Activated naive CD4-positive, alpha-beta T cell treated with anti-CD3 and anti-CD28 coated beads, Interleukin-2, amount 10 ng/mL, durations not matched to agents 7 days and 5 days (primary cell): Measurements from ENCODE around the gene PMFBP1.

ENCODE experiments used
- CTCF ChIA-PET: fragments of 350-600 bp; sonication (Branson Sonifier 250); formaldehyde crosslinking; loops from one replicate; lab custom pipeline; 2021; ENCODE audit warnings: antibody characterized with exemption; lab: Charles Lee
- DNase-seq: peaks from one replicate; pipeline ENCODE4 v3.0.0-alpha.2; 2020
- H3K27ac Mint-ChIP-seq: one replicate; pipeline ENCODE4 v1.8.0; 2021; ENCODE audit warnings: mild to moderate bottlenecking, moderate library complexity, mixed read lengths
- H3K27me3 Mint-ChIP-seq: one replicate; pipeline ENCODE4 v1.8.0; 2021; ENCODE audit warnings: mild to moderate bottlenecking, mixed read lengths
- H3K36me3 Mint-ChIP-seq: one replicate; pipeline ENCODE4 v1.8.0; 2021; ENCODE audit warnings: mixed read lengths
- H3K4me1 Mint-ChIP-seq: one replicate; pipeline ENCODE4 v1.8.0; 2021; ENCODE audit warnings: mixed read lengths
- H3K4me3 Mint-ChIP-seq: one replicate; pipeline ENCODE4 v1.8.0; 2021; ENCODE audit warnings: mild to moderate bottlenecking, moderate library complexity, mixed read lengths
- H3K9me3 Mint-ChIP-seq: one replicate; pipeline ENCODE4 v1.8.0; 2021; ENCODE audit warnings: mixed read lengths

The PMFBP1 gene

DNA sequence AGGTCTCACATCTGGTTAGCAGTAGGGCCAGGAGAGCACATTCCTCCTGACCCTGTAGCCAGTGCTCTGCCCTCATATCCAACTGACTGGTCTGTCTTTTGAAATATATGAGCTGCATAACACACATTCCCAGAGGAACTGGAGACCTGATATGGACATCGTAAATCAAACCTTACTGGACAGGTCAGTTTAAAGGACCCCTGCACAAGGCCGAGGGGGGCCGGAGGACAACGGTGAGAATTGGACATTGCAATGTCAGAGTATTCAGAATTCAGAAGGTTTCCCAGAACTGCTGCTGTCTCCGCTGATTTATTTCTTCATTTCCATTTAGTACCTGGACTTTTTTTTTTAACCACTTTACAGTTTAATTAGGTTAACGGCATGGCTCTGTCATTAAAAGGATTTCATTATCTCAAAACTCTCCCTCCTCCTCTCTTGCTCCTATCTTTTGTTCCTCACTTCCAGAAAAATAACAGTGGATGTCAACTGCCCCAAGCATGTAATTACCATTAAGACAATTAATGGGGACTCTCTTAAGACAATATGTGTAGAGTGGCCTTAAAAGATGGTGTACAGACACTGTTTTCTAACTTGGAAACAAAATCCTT lies 4.9 kb downstream of the PMFBP1 start:
- Mint-ChIP-seq H3K4me3 (no peak overlapping the region), H3K27ac (no peak overlapping the region), H3K9me3 (no peaks in the 10 kb centered on the region), H3K4me1 (no peaks in the 10 kb centered on the region), H3K27me3 (peaks cover 3% of the 10 kb centered on the region), H3K36me3 (no peaks in the 10 kb centered on the region)
- CTCF ChIA-PET, result no interaction called here
- no peak for DNase-seq

- H3K4me3 Mint-ChIP-seq, result no peak overlapping the region
- H3K27ac Mint-ChIP-seq, result no peak overlapping the region
- H3K4me1 Mint-ChIP-seq, result no peaks in the 10 kb centered on the region
- H3K9me3 Mint-ChIP-seq, result no peaks in the 10 kb centered on the region
- CTCF ChIA-PET, result no interaction called here
- no peaks in the 10 kb centered on the region for H3K36me3 Mint-ChIP-seq
- DNase-seq, result no peak
- H3K27me3 Mint-ChIP-seq, result peaks cover 3% of the 10 kb centered on the region
Observed at GRCh38 chr16:72166151-72166550, 5.8 kb downstream of the PMFBP1 start.

DNA sequence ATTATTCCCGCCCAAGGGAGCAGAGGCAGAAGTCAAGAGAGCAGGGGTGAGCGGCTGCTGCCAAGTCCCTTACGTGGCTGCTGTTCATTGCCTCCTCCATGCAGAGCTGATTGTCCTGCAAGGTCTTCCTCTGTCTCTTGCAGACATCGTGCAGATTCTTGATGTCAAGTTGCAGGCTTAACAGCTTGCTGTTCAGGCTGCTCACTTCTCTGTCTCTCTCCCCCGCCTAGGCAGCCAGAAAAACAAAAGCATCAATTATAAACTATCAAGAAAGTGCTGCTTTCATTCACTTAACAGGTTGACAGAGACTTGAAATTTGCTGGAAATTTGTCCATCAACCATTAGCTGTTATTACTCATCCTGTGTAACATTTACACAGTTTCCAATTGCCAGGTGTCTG lies 7.3 kb downstream of the PMFBP1 start:
- peaks cover 3% of the 10 kb centered on the region for H3K27me3 Mint-ChIP-seq
- H3K4me1 Mint-ChIP-seq, result no peaks in the 10 kb centered on the region
- no peaks in the 10 kb centered on the region for H3K9me3 Mint-ChIP-seq
- no peak for DNase-seq
- H3K4me3 Mint-ChIP-seq, result no peak overlapping the region
- CTCF ChIA-PET, result no interaction called here
- H3K36me3 Mint-ChIP-seq, result no peaks in the 10 kb centered on the region
- H3K27ac Mint-ChIP-seq, result no peak overlapping the region

DNA sequence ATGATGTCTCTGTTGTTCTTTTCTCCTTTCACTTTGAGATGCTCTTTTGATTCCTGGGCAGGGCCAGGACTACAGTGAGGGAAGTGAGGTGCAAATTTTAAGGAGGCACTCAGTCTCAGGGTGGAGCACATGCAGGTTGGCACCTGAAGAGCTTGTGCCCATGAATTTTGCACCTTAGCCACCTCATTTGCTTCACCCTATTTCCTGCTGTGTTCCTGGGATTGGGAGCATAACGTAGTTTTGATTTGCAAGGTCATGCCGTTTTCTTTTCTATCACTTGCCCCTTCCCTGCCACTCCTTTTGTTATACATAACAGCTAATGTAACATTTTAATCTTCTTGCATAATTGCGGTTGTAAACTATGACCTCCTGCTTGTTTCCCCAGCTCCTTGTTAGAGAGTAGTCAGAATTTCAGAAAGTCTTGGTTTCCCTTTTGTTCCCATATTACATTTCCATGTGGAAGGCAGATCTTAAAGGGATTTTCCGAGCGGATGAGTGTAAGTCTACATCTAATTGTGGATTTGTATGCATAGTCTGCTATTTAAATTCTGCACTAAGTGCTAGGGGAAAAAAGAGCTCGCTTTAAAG lies 9.8 kb downstream of the PMFBP1 start:
- Mint-ChIP-seq H3K27ac (no peak overlapping the region), H3K4me3 (no peak overlapping the region), H3K4me1 (no peaks in the 10 kb centered on the region), H3K27me3 (peaks cover 3% of the 10 kb centered on the region), H3K9me3 (no peaks in the 10 kb centered on the region), H3K36me3 (no peaks in the 10 kb centered on the region)
- CTCF ChIA-PET, result no interaction called here
- DNase-seq, result no peak

DNA sequence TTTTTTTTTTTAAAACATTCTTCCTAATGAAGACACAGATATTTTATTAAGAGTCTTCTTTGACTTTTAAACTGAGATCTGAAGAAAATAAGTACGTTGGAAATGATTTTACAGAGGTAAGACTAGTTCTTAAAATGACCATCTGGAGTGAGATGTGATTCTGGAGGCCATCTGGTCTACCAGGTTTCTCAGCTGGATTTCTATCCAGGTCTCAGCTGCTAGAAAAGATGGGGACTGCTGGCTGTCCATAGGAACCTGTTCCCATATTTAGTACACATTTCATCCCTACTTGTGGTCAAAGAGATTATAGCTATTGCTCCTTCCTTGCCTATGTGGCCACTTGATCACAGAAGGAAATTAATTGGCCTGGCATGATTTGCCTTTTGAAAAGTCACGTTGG lies 12.2 kb downstream of the PMFBP1 start:
- H3K4me1 Mint-ChIP-seq, result no peaks in the 10 kb centered on the region
- CTCF ChIA-PET, result interaction anchor here (0.7 kb wide), 1 partner anchor 140 kb away, joined by 3 read pairs; no protein-coding TSS in a partner anchor

DNA sequence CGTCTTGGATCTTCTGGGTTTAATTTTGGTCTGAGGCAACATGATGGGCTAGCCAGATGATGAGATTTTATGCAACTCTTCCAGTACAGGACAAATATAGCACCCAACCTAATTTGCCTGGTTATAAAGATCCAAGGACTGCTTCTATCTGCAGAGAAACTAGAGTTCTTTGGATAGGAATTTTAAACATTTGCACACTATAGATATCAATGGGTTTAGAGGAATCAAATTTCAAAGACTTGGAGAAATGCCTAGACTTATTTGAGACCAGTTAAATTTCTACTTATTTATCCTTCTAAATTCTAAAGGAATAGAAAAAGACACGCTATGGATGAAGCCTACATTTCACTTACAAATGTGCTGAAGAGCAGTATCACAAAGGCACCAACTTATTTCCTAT lies 12.6 kb downstream of the PMFBP1 start:
- DNase-seq, result no peak
- CTCF ChIA-PET, result no interaction called here
- H3K4me1 Mint-ChIP-seq, result no peaks in the 10 kb centered on the region
- no peaks in the 10 kb centered on the region for H3K9me3 Mint-ChIP-seq
- H3K27me3 Mint-ChIP-seq, result no peaks in the 10 kb centered on the region
- no peak overlapping the region for H3K4me3 Mint-ChIP-seq
- no peak overlapping the region for H3K27ac Mint-ChIP-seq
- H3K36me3 Mint-ChIP-seq, result no peaks in the 10 kb centered on the region

More for the DNA sequence above, 12.2 kb downstream of the PMFBP1 start:
- Mint-ChIP-seq H3K27me3 (peaks cover 3% of the 10 kb centered on the region), H3K27ac (no peak overlapping the region), H3K36me3 (no peaks in the 10 kb centered on the region), H3K9me3 (no peaks in the 10 kb centered on the region), H3K4me3 (no peak overlapping the region)
- no peak for DNase-seq

DNA sequence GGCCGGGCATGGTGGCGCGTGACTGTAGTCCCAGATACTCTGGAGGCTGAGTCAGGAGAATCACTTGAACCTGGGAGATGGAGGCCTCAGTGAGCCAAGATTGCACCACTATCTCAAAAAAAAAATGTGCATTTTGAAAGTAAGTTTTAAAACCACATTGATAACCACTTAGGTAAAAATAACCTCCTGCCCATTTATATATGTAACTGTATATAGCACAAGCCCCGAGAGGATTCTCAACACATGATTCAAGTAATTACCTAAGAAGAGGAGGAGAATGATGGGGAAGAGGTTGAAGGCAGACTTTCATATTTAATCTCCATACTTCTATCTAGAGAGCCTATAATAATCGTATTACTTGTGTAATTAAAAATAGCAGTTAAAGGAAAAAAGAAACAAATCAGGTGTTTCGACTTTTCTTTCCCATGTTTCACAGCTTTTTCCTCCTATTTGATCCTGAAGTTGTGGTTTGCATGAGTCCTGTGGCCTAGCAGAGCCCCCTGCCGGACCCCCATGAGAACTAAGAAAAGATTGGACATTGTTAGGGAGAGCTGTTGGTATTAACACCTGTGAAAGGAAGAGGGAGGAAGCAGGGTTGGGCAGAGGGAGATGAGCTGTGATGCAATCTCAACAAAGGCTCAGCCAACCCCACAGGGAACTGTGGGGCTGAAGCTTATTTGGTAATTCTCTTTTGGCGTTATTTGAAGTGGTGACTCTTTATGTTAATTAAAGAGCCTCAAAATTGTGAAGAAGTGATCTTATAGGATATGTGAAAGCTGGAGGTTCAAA lies 22.1 kb downstream of the PMFBP1 start:
- Mint-ChIP-seq H3K9me3 (peaks cover 2% of the 10 kb centered on the region), H3K36me3 (no peaks in the 10 kb centered on the region), H3K27me3 (no peaks in the 10 kb centered on the region), H3K4me1 (no peaks in the 10 kb centered on the region), H3K4me3 (no peak overlapping the region), H3K27ac (no peak overlapping the region)
- no peak for DNase-seq
- CTCF ChIA-PET, result no interaction called here

DNA sequence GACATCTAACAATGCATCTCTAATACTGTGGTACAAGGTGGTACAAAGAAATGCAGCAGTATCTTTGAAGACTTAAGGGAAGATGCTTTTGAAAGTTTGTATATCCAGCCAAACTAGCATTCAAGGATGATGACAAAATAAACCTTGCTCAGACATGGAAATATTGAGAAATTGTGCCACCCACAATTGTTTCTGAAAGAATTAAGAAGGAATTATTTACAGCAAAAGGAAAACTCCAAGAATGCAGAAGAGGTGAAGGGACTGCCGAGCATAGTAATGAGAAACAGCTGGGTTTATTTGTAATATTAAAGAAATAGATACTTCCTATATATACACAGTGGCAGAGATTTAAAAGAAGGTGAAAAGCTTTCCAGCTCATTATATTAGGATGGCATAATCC lies 29.5 kb downstream of the PMFBP1 start:
- no peaks in the 10 kb centered on the region for H3K36me3 Mint-ChIP-seq
- CTCF ChIA-PET, result interaction anchor here (0.6 kb wide), 1 partner anchor 1054 kb away, joined by 3 read pairs; no protein-coding TSS in a partner anchor
- no peaks in the 10 kb centered on the region for H3K27me3 Mint-ChIP-seq

DNA sequence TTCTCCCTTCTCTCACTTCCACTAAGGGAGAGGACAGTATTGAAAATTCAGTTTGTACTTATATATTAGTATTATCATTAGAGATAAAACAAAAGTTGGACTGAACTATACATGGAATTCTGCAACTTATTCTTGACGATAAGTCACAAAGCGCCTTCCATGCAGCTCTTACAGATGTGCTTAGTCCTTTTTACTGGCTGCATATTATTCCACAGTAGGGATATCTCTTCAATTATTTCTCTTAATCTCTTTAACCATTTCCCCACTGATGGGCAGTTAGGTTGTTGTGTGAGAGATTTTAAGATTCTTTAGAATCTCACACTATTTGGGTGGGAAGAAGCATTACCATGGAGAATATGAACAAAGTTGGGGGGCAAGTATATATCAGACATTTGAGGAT lies 32.0 kb downstream of the PMFBP1 start:
- no peak for DNase-seq

More for the DNA sequence above, 29.5 kb downstream of the PMFBP1 start:
- H3K9me3 Mint-ChIP-seq, result no peaks in the 10 kb centered on the region
- H3K4me1 Mint-ChIP-seq, result no peaks in the 10 kb centered on the region
- no peak for DNase-seq
- no peak overlapping the region for H3K4me3 Mint-ChIP-seq
- no peak overlapping the region for H3K27ac Mint-ChIP-seq

DNA sequence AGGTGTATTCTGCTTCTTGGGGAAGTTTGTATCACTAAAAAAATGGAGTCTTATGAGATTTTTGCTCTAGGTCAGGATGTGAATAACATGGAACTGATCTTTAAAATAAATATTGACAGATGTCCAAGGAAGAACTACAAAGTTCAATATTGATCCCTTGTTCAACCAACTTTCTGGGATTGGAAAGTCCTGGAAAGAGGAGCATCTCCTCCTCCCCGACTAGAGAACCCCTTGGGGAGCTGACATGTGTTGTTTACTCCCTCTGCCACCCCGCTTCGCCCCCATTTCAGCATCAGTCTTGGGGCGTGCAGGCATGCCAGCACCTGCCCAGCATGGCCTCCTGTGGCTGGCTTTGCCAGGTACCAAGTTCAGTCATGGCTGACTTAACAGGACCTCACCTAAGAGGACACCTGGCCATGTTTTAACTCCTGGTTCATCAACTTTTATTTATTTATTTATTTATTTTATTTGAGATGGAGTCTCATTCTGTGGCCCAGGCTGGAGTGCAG lies 33.8 kb downstream of the PMFBP1 start:
- no peak overlapping the region for H3K27ac Mint-ChIP-seq
- CTCF ChIA-PET, result interaction anchor here (1.2 kb wide), 1 partner anchor 13 kb away, joined by 3 read pairs; no protein-coding TSS in a partner anchor
- H3K27me3 Mint-ChIP-seq, result no peaks in the 10 kb centered on the region
- H3K4me3 Mint-ChIP-seq, result no peak overlapping the region
- H3K4me1 Mint-ChIP-seq, result no peaks in the 10 kb centered on the region
- no peaks in the 10 kb centered on the region for H3K9me3 Mint-ChIP-seq
- no peak for DNase-seq
- H3K36me3 Mint-ChIP-seq, result no peaks in the 10 kb centered on the region

More for the DNA sequence above, 32.0 kb downstream of the PMFBP1 start:
- Mint-ChIP-seq H3K4me3 (no peak overlapping the region), H3K9me3 (no peaks in the 10 kb centered on the region), H3K36me3 (no peaks in the 10 kb centered on the region), H3K4me1 (no peaks in the 10 kb centered on the region), H3K27me3 (no peaks in the 10 kb centered on the region), H3K27ac (no peak overlapping the region)
- CTCF ChIA-PET, result no interaction called here

DNA sequence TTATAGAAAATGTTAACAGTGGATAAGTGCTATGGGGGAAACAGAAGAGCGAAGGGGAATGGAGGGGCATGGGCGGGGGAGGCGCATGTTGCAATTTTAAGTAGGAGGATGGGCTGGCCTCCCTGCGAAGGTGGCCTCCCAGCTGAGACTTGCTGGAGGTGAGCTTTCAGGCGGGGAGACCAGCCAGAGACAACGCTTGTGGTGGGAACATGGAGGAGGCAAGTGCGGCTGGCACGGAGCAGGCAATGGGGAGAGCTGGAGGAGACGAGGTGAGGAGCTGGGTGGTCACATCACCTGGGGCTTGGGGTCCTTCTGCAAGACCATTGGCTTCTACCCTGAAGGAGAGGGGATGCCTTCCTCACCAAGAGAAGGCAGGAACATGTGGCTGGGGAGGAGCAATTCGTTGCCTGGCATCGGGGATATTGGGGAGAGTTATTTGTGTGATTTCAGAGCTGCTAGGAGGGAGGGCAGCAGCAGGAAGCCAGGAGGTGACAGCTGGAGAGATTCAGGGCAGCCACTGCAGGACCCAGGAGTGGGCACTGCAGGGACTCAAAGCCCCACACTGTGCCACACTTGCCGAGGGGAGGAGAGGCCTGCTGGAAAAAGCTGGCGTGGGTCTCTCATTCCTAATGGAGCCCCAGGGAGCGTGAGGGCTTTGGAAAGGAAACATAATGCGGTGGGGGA lies 34.4 kb downstream of the PMFBP1 start:
- CTCF ChIA-PET, result interaction anchor here (1.2 kb wide), 1 partner anchor 12 kb away, joined by 3 read pairs; no protein-coding TSS in a partner anchor
- no peaks in the 10 kb centered on the region for H3K36me3 Mint-ChIP-seq
- H3K4me3 Mint-ChIP-seq, result no peak overlapping the region
- H3K27me3 Mint-ChIP-seq, result no peaks in the 10 kb centered on the region
- no peak for DNase-seq
- no peaks in the 10 kb centered on the region for H3K4me1 Mint-ChIP-seq
- H3K9me3 Mint-ChIP-seq, result no peaks in the 10 kb centered on the region
- H3K27ac Mint-ChIP-seq, result no peak overlapping the region

GRCh38 chr16:72134507-72134906 lies 37.4 kb downstream of the PMFBP1 start:
- CTCF ChIA-PET, result no interaction called here
- Mint-ChIP-seq H3K27ac (no peak overlapping the region), H3K9me3 (no peaks in the 10 kb centered on the region), H3K4me3 (no peak overlapping the region), H3K27me3 (peaks cover 9% of the 10 kb centered on the region), H3K36me3 (no peaks in the 10 kb centered on the region), H3K4me1 (no peaks in the 10 kb centered on the region)
- no peak for DNase-seq

- Mint-ChIP-seq H3K4me3 (no peak overlapping the region), H3K36me3 (no peaks in the 10 kb centered on the region), H3K4me1 (no peaks in the 10 kb centered on the region), H3K27ac (no peak overlapping the region), H3K27me3 (peaks cover 14% of the 10 kb centered on the region), H3K9me3 (no peaks in the 10 kb centered on the region)
- no peak for DNase-seq
- CTCF ChIA-PET, result no interaction called here
Observed at GRCh38 chr16:72132726-72133125, 39.2 kb downstream of the PMFBP1 start.

DNA sequence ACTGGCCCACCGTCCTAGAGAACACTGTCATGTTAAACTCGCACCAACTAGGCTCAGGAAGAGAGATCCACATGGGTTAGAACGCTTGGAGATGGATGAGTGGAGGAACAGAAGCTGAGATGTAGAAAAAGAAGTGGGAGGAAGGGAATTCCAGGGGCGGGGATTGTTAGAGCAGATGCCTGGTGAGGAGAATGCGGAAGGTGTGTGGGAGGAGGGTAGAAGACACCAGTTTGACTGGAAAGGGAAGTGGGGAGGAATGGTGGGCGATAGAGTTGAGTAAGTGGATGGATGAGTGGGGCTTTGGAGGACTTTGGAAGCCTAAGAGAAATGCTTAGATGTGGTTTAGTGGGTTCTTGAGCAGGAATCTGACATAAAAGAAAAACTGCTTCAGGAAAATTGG lies 40.9 kb downstream of the PMFBP1 start:
- CTCF ChIA-PET, result no interaction called here
- no peaks in the 10 kb centered on the region for H3K4me1 Mint-ChIP-seq
- H3K27me3 Mint-ChIP-seq, result peaks cover 14% of the 10 kb centered on the region
- H3K9me3 Mint-ChIP-seq, result no peaks in the 10 kb centered on the region
- no peak for DNase-seq
- no peaks in the 10 kb centered on the region for H3K36me3 Mint-ChIP-seq
- no peak overlapping the region for H3K27ac Mint-ChIP-seq
- no peak overlapping the region for H3K4me3 Mint-ChIP-seq
